ENCODE results near the gene NPC1L1. TPM values are rescaled to one million over a fixed set of nuclear protein-coding genes. Genes with fewer than 3 reads are reported as not detected.

NPC1L1 gene
- total and polyA plus RNA-seq, 10 of the 15 experiments (the other 5 are each of a cell fraction or from before 2014, with no cell fraction given), result 0.01 to 0.90 TPM; not detected in 8

- TF ChIP-seq CBX5 (IDR thresholded peaks at IDR 0.05; ENCODE audit: low read depth), result no peak
- TF ChIP-seq RCOR1 (conservative IDR thresholded peaks at IDR 0.05; ENCODE audit: low read depth, low read length), result no peak
- no peak for TF ChIP-seq ZNF217 (IDR thresholded peaks at IDR 0.05)
- no peak for TF ChIP-seq JUND (IDR thresholded peaks at IDR 0.05; ENCODE audit: low read depth, low read length)
- TF ChIP-seq CUX1 (IDR thresholded peaks at IDR 0.05; ENCODE audit: insufficient replicate concordance, low read depth, low read length), result no peak
Measured at GRCh38 chr7:44470628-44471245, 70.4 kb downstream of the NPC1L1 start (continued).

GRCh38 chr7:44470135-44470479, 71.0 kb downstream of the NPC1L1 start:
- no peak overlapping the region for H3K9ac ChIP-seq (ENCODE audit: control insufficient read depth, insufficient read depth, low read length)
- SMC1A ChIA-PET (ENCODE audit: uncharacterized antibody, unreplicated experiment), result no interaction called here
- H3K4me3 ChIP-seq, result no peak overlapping the region
- BruUV-seq (replicated peaks), result no TSS peak
- no peak for ATAC-seq
- H3K36me3 ChIP-seq (ENCODE audit: control insufficient read depth in 2 of 2, insufficient read depth in 2 of 2, low read length in 1 of 2), result peaks cover 5 to 26% of the 10 kb centered on the region in 2 experiments
- H3K4me1 ChIP-seq (ENCODE audit: control insufficient read depth, insufficient read depth, low read length), result no peaks in the 10 kb centered on the region
- H3K27me3 ChIP-seq (replicated peaks in 1 of 2; ENCODE audit: control insufficient read depth in 2 of 2, insufficient read depth in 2 of 2, low read length in 1 of 2), result no peaks in the 10 kb centered on the region
- CTCF ChIA-PET, result interaction anchor here (2.1 kb wide), 1 partner anchor 229 kb away, joined by 6 read pairs; no protein-coding TSS in a partner anchor
- RAD21 ChIA-PET (ENCODE audit: unreplicated experiment), result no interaction called here
- H2AFZ ChIP-seq (ENCODE audit: control insufficient read depth, low read depth, low read length), result no peak overlapping the region
- intact Hi-C loops (cut with micrococcal nuclease; ENCODE audit: unreplicated experiment), result no loop called here
- peaks cover 15% of the 10 kb centered on the region for H3K79me2 ChIP-seq (ENCODE audit: control insufficient read depth, insufficient read depth, low read length)
- no peak for DNase-seq (ENCODE audit: low read depth, low spot score)
- no peaks in the 10 kb centered on the region for H3K9me3 ChIP-seq (replicated peaks; ENCODE audit: control insufficient read depth, insufficient read depth, low read length)
- H3K4me2 ChIP-seq (ENCODE audit: control insufficient read depth, insufficient read depth), result no peak overlapping the region
- 97% methylated on average over 2 of the region's 2 CpGs for WGBS (ENCODE audit: insufficient coverage, insufficient replicate concordance, low lambda C conversion rate, missing lambda C conversion rate)
- no peak overlapping the region for H3K27ac ChIP-seq (ENCODE audit: control insufficient read depth, insufficient read depth)
- no peak for FAIRE-seq
- POLR2A ChIA-PET, result interaction anchor here (0.8 to 1.1 kb wide), 2 partner anchors 9 to 209 kb away, joined by 3 to 4 read pairs; no protein-coding TSS in a partner anchor
- in situ Hi-C loops (cut with MboI), result no loop called here
- no peaks in the 10 kb centered on the region for H4K20me1 ChIP-seq (ENCODE audit: control insufficient read depth, insufficient read depth)
- no peak for TF ChIP-seq KDM1A (IDR thresholded peaks at IDR 0.05; ENCODE audit: borderline replicate concordance)
- TF ChIP-seq ATF2 (IDR thresholded peaks at IDR 0.05; ENCODE audit: low read length), result no peak
- no peak for TF ChIP-seq NBN (IDR thresholded peaks at IDR 0.05)
- no peak for TF ChIP-seq SPI1 (IDR thresholded peaks at IDR 0.05; ENCODE audit: borderline replicate concordance, insufficient read depth, low read depth, low read length)
- no peak for TF ChIP-seq CEBPZ (IDR thresholded peaks at IDR 0.05; ENCODE audit: low read depth, low read length)
